NCI-H2196 (cell line): ENCODE measurements around the gene TAL2.
"Not testable (repeated sequence)": the region's sequence is repeated elsewhere in the genome, so short reads cannot be mapped to it uniquely, and the experiment has no call there.

Experiments
- DNase-seq: peaks from one replicate; lab custom pipeline; 2025; ENCODE audit not compliant: unreplicated experiment; lab: John Stamatoyannopoulos, UW

TAL2 gene

DNA sequence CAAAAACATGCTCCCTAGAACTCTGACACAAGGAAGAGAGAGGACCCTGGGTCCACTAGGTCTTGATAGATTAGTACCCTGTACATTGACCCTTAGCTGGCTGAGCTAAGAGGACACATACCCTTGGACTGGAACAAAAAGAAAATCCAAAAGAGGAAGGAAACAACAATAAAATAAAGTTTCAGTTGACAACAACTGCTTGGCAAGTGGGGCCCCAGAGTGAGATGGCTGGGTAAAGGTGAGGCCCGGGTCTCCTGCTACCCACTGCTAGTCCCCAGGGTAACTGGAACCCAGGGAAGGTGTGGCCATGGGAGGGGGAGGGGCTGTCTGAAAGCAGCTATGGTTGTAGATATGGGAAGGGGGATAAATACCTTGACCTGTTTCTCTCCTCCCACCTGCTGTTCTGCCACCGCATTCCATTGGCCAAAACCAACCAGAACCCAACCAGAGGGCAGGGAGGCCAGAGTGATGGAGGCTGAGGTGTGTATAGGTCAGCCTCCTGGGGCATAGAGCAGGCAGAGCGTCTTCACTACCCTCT, 11.7 kb downstream of the TAL2 start:
- no peak for DNase-seq

DNA sequence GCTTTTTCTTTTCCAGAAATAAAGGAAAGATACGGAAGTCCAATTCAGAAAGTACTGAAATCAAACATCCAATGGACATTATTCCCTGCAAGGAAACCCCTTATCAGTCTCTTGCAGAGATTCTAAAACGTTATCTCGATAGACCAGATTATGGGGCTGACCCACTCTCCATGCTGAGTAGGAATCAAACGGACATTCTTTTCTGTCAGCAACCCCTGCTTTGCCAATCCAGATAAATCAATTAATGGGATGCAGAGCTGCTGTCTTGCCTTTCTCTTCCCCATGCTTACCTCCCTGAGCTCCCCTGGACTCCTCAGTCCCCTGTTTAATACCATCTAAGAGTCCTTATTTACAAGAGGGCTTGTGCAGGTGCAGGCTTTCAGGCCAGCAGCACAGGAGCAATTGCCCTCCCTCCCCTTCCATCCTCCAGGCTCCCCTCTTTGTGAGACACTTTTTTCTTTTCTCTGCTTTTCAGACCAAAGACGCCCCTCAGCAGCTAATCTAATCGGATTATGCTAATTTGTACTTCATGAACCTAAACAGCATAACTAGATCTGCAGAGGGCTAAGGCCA, 14.2 kb downstream of the TAL2 start:
- DNase-seq, result no peak

DNA sequence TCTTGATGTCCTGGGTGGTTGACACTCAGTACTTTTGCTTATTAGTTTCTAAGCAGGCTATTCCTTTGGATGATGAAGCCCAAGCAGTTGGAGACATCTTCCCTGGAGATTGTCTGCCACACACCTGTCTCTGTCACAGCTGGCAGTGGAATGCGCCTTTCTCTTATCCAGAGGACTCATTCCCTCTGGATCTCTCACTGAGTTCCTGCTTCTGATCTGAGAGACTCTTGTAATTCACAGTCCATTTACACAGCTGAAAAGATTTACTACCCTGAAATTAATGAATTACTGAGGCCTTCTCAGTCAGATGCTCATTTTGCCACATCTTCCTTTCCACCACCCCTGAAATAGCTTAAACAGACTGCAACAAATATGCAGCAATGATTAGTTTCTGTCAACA, 15.9 kb downstream of the TAL2 start:
- DNase-seq, result no peak

DNA sequence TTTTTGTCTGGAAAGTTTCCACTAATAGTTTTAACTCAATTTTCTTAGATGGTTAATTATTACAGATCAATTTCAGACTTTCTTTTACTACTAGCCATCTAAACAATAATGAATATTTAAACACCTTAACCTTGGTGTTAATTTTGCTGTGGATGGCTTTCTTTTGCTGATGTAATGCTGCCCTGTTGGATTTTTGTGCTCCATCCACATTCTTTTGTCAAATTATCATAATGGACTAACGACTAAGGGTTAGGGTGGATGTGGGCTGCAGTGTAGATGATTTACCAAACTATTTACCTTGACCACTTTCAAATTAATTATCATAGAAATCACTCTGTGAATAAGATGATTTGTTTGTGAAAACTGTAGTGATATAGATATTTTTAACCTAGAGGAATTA, 16.5 kb downstream of the TAL2 start:
- no peak for DNase-seq

DNA sequence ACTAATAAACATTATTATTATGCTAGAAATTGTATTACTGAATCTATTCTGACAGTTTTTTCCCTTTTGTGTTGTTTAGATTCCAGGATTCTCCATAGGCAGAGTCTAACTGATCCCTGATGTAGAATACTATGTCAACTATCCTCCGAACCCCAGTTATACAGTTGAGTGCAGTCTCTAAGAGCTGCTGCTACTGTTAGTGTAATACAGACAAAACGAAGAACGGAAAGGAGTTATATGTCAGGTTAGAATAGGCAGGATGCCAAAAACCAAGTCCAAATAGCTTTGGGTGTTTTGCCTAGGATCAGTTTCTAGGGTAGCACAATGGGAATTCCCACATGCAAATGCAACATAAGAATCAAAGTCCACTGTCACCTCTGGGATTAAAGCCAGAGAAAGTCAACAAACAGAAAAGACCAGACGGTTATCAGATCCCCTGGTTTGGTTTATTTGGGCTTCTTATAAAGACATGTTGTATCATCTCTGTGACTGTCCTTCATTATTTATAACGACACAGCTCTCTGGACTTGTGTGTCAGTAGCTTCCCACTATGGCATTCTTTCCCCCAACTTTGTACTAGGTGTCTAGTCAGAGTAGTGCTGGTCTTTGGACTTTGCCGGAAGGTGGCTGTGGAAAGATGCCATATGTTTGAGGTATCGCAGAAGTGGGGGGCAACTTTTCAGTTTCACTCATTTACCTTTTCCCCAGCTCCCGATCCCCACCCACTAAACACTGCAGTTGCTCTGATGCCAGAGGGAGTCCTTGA, 17.2 kb downstream of the TAL2 start:
- peak; percentile 38 for DNase-seq

DNA sequence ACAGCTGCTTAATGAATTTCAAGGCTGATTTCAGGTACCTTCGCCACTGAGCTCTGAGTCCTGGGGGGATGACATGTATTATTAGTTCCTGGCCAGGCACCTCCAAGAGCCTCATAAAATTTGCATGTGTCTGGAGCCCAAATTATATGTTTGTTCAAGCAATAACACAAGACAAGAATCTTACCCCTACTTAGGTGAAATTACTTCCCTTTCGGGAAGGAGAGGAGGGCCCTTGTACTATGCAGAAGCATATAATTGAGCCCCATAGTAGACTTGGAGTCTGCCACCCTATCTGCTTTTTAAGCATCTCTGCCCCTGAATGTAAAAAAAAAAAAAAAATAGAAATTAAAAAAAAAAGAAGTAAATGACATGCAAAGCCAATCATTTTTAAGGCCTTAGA, 19.1 kb downstream of the TAL2 start:
- DNase-seq, result no peak

DNA sequence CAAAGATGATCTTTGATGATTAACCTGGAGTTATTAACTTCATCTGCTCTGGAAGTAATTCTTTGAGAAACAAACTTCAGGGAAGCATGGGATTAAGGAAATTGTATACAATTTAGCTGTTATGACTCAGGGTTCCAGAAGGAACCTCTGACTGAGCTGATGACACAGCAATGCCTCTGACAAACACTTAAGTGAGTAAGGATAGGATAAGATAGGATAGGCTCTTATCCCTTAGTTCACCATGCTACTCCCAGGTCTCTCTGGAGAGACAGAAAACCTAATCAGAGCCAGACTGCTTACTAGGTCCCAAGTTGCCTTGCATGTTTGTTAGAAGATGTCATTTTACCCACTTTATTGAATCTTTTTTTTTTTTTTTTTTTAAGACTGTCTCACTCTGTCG, 19.5 kb downstream of the TAL2 start:
- no peak for DNase-seq

DNA sequence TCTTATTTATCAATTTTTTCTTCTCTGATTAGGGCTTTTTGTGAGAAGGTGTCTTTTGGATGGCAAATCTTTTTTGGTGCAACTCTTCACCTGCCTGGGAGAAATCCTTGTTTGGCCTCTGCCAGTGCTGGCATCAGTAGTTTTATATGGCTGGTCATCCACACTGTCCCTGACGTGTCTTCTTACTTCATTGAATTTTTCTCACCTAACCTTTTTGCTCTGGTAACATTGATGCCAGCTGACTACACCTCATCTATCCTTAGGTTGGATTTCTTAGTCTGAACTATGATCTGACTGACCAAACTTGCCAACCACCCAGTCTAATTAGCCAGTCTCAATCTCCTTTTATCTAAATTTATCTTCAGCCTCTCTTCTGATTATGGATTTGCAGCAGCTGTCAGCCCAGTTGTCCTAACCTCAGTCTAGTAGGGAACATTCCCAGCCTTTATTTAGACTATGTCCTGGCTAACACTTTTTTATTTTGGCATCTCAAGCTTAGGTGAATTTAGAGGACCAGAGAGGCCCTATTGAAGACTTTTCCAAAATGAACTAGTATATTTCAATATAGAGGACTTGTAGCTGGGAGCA, 21.5 kb downstream of the TAL2 start:
- DNase-seq, result no peak

DNA sequence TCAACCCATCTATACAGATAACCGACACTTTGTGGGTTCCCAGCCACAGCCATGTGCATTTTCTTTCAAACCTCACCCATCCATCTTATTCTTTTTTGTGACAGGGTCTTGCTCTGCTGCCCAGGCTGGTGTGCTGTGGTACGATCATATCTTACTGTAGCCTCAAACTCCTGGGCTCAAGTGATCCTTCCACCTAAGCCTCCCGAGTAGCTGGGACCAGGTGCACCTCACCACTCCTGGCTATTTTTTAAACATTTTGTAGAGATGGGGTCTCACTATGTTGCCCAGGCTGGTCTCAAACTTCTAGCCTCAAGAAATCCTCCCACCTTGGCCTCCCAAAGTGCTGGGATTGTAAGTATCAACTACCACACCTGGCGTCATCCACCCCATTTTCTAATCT, 24.7 kb downstream of the TAL2 start:
- no peak for DNase-seq

DNA sequence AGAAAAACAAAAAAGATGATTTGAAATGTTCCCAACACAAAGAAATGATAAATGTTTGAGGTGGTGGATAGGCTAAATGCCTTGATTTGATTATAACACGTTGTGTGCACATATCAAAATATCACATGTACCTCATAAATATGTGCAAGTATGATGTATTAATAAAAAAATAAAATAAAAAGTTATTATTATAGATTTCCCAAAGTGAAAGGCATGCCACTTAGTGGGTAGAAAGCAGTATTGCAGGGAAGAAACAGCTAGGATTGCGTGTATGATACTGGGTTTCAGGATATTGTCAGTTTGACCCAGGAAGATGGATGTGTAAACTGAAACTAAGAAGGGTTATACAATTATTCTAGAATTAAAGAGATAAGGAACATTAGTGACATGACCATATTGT, 28.5 kb downstream of the TAL2 start:
- no peak for DNase-seq

DNA sequence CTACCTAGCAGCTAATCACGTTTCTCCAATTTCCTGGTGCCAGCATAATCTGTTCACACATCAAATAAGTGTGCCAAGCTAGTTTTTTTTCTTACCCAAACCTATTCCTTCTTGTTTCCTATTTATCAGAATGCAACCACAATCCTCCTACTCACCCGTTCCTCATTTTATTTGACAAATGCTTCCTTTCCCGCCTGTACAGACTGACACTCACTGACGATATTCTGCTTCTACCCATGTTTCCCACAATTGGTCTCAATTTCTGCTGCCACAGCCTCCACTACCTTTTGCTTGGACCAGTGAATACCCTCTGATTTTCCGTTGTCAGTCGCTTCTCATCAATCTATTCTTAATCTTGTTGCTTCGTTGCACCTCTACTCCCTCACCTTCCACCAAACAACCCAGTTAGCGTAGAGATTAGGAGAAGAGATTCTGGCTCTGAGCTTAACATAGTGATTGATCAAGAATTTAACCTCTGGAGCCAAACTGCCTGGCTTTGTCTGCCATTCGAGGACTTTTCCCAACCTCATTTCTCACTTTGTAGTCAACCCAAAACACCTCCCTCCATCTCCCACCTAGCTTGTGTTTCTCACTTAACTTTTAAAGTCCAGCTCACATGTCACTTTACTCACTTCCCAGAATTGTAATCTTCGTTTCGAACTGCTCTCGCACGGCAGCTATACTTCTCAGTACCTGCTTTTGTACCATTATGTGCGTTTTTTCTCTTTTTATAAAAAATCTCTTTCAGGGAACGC, 31.4 kb downstream of the TAL2 start:
- DNase-seq, result peak; percentile 15

DNA sequence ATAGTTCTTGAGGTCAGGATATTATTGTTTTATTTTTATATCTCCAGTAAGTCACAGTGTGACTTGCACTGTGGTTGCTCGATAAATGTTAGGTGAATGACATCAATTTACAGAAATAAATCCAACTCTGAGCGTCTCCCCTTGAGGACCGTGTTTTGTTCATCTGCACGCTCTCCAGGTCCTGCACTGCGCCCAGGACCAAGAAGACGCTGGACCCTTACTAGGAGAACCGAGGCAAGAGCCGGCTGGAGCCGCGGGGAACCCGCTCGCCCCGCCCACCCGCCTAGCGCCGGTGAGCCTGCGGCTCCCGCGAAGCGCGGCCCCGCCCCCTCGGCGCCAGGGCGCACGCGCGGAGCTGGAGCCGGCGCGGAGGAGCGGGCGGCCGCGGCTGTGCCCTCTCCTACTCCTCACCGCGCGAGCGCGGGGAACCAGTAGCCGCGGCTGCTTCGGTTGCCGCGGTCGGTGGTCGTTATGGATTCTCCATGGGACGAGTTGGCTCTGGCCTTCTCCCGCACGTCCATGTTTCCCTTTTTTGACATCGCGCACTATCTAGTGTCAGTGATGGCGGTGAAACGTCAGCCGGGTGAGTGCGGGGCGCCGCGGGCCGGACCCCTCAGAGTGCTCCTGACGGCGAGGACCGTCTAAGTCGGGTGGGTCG, 32.1 kb downstream of the TAL2 start, which contains the start of gene TMEM38B:
TMEM38B (plus strand) TSS at position 352 of the 658 bp plus-strand sequence; CDS start at position 472, 120 bp downstream.
- DNase-seq, result peak; percentile 93

DNA sequence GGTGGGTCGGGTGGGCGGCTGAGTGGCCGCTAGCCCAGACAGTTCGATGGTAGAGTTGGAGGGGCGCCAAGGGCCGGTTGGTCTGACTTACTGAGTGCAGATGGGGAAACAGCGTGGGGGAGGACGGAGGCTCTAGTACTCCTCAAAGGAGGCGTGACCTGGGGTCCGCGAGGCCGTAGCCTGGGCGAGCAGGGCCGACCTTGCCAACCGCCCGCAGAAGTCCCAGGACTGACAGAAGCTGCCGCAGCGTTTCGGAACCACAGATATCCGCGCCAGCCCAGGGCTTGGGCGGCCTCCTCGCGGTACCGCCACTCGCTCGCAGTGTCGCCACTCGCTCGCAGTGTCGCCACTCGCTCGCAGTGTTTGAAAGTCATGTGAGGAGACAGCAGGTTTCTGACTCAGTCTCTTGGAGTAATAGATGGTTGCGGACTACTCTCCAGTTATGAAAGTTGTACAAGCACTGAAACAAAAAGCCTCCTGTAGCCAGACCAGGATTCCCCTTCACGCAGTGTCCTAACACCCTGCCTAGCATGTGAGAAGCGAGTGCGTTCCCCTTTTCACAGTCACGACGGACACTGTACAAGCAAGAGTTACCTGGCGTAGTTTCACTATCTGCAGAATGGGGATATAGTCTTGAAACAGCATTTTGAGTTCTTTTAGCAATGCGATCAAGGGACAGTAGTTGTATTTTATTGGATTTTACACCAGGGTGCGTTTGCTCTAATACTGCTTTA, 32.8 kb downstream of the TAL2 start:
- DNase-seq, result peak; percentile 41

DNA sequence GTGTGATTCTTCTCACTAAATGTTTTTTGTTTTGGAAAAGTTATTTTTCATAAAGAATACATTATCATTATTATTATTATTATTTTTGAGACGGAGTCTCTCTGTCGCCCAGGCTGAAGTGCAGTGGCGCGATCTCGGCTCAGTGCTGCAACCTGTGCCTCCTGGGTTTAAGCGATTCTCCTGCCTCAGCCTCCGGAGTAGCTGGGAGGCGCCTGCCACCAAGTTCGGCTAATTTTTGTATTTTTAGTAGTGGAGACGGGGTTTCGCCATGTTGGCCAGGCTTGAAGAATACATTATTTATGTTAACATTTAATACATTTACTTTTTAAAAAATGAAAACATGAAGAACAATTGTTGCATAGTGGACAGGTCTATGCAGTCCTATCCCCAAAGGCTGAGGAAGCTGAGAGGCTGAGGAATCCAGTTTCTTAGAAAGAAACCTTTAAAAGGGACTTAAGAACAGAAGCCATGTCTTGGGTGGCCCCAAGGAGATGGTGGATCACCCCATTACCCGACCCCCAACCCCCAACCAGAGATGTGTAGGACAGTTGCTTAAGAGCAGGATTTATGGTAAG, 34.0 kb downstream of the TAL2 start:
- no peak for DNase-seq

DNA sequence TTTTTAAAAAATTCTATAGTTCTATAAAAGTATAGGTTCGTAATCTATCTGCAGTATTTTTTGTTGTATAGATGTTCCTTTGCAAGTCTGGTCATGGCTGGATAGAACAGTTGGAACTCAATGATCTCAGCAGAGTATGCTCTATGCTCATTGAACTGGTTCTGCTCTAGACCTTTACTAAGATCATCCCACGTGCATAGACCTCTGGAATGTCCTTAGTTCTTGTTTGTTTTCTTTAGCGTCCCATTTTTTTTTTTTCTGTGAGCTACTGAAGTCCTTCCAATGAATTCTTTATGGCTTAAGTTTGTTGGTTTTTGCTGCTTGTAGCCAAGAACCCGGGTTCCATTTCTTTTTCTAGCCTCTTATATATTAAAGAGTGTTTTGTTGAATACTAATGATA, 35.6 kb downstream of the TAL2 start:
- DNase-seq, result no peak

DNA sequence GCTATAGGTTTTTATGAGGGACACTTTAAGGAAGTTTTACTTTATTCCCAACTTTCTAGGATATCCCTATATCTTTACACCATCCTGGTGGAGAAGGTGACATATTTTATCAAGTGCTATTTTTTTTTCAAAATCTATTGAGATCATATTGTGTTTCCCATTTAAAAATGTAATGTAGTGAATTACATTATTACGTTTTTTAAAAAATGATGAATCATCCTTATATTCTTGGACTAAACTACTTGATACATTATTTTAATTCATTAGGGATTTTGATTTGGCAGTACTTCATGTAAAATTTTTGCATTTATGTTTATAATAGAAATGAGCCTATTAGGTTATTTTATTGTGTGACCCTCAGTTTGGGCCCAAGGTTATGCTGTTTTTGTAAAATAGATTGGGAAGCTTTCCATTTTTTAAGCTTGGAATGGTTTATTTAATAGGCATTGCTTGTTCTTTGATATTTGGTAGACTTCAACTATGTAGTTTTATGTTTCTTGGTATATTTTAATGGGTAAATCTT, 36.2 kb downstream of the TAL2 start:
- DNase-seq, result no peak

DNA sequence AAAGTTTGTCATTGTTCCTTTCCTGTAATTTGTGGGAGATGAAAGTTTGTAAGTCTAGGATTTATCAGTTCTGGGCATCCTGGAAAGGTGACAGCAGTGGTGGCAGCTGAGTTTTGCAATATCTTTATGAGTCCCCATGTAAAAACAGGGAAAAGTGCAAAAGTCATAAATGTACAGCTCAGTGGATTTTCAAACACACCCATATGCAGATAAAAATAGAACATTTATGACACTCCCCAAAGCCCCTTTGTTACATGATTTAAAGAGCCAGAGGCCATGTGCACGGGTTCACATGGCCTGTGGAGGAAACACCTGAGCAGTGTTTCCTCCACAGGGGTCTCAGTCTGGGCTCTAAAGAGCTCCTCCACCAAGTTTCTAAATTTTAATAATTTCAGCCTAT, 38.4 kb downstream of the TAL2 start:
- no peak for DNase-seq

DNA sequence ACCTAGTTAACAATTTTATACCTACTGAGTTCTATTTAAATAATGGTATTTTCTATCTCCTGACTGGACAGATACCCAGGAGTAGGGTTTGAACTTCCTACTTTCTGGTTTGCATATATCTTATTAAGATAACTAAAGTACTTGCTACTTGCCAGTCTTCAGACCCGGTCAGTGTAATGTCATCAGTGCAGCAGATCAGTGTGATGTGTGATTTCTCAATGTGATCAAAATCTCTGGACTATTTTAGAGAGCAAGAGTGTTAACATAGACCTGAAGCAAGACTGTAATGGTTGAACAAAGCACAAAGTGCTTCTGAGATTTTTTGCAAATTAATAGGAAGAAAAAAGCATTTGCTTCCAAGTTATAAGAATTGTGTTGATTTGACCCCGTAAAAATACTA, 38.9 kb downstream of the TAL2 start:
- no peak for DNase-seq

DNA sequence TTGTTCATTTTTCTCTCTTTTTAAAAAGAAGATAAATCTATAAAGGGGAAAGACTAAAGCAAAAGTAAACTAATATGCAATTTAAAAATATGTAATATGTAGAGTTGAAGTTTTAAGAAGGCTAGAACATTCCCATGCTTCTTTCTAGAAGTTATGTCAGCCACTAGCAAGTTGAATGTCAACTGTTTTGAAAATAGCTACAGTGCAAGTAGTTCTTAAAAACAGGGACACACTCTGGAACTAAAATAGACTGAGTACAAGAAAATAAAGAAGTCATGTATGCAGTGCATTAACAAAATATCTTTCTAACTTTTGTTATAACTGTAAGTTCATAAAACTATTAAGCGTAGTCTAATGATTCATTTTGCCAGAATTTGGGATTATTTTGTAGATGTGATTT, 40.0 kb downstream of the TAL2 start:
- DNase-seq, result no peak

DNA sequence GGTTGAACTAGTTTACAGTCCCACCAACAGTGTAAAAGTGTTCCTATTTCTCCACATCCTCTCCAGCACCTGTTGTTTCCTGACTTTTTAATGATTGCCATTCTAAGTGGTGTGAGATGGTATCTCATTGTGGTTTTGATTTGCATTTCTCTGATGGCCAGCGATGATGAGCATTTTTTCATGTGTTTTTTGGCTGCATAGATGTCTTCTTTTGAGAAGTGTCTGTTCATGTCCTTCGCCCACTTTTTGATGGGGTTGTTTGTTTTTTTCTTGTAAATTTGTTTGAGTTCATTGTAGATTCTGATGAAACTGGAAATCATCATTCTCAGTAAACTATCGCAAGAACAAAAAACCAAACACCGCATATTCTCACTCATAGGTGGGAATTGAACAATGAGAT, 41.4 kb downstream of the TAL2 start:
- not testable (repeated sequence) for DNase-seq
